ENCODE results near the gene MED12L. TPM values are rescaled to one million over a fixed set of nuclear protein-coding genes. Genes with fewer than 3 reads are reported as not detected.

Gene MED12L
- total and polyA plus RNA-seq, 3 experiments from 2014 or later: 0.02 to 1.8 (median 1.7) TPM

DNA sequence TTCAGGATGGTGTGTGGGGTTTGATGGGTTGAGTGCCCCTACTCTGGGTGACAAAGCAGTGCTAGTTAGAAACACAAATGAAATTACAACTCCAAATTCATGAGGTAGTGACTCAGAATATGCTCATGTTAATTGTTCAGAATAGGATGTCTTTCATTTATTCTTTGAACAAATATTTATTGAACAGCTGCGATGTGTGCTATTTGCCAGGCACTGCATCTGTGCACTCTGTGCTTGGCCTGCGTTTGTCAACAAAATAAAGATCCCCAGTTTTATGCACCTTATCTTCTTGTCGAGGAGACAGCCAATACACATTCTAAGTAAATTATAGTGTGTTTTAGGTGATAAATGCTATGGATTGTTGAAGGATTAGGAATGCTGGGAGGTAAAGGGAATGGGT lies 27.3 kb downstream of the MED12L start:
- POLR2A ChIA-PET: no interaction called here
- CTCF ChIA-PET: no interaction called here
- no peak overlapping the region for H3K4me3 Mint-ChIP-seq
- no peak overlapping the region for H3K27ac ChIP-seq (ENCODE audit: low read depth, low read length)
- peaks cover 0 to 3% (median 0%) of the 10 kb centered on the region in 3 donors for H3K36me3 Mint-ChIP-seq
- H3K36me3 ChIP-seq (ENCODE audit: insufficient read depth, low read length): no peaks in the 10 kb centered on the region
- H3K27me3 ChIP-seq (ENCODE audit: insufficient read depth, low read length, poor library complexity, severe bottlenecking): no peaks in the 10 kb centered on the region
- no peaks in the 10 kb centered on the region for H3K9me3 ChIP-seq (ENCODE audit: low read length)
- H3K9me3 Mint-ChIP-seq: no peaks in the 10 kb centered on the region
- DNase-seq: no peak
- no peaks in the 10 kb centered on the region for H3K4me1 ChIP-seq (ENCODE audit: insufficient read depth, low read length)
- H3K4me1 Mint-ChIP-seq: no peaks in the 10 kb centered on the region
- peaks cover 7 to 52% of the 10 kb centered on the region in 2 donors for H3K27me3 Mint-ChIP-seq
- no peak overlapping the region for H3K4me3 ChIP-seq (ENCODE audit: low read length)
- H3K27ac Mint-ChIP-seq: no peak overlapping the region

- POLR2A ChIA-PET: no interaction called here
- DNase-seq: no peak
These were observed 27.9 kb downstream of the MED12L start for GRCh38 chr3:151113343-151113742.

DNA sequence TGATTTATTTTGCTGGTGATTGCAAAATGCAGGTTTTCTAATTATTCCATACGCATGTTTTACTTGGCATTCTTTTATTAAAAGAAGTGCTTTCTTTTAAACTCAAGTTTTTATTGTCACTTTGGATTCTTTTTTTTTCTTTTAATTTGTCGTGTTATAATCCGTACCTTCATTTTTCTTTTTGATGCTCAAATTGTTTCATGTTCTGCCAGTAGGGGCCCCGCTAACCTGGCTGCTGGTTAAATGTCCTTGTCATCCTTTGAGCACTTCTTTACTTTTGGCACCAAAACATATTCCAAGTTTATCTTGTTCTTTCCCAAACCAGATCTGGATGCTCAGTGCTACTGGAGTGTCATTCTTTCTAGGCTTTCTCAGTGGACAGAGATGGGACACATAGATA lies 31.6 kb downstream of the MED12L start:
- DNase-seq: no peak
- Histone ChIP-seq H3K4me3 (ENCODE audit: low read length) (no peak overlapping the region), H3K27me3 (ENCODE audit: insufficient read depth, low read length, poor library complexity, severe bottlenecking) (no peaks in the 10 kb centered on the region), H3K4me1 (ENCODE audit: insufficient read depth, low read length) (no peaks in the 10 kb centered on the region), H3K36me3 (ENCODE audit: insufficient read depth, low read length) (no peaks in the 10 kb centered on the region), H3K9me3 (ENCODE audit: low read length) (no peaks in the 10 kb centered on the region), H3K27ac (ENCODE audit: low read depth, low read length) (no peak overlapping the region)
- peaks cover 6 to 38% of the 10 kb centered on the region in 2 donors for H3K27me3 Mint-ChIP-seq
- no peaks in the 10 kb centered on the region for H3K4me1 Mint-ChIP-seq
- ChIA-PET CTCF (no interaction called here), POLR2A (no interaction called here)
- no peak overlapping the region for H3K27ac Mint-ChIP-seq
- H3K9me3 Mint-ChIP-seq: no peaks in the 10 kb centered on the region
- no peak overlapping the region for H3K4me3 Mint-ChIP-seq
- peaks cover 0 to 7% (median 0%) of the 10 kb centered on the region in 3 donors for H3K36me3 Mint-ChIP-seq

More at GRCh38 chr3:151113343-151113742, 27.9 kb downstream of the MED12L start:
- Histone ChIP-seq H3K4me1 (ENCODE audit: insufficient read depth, low read length) (no peaks in the 10 kb centered on the region), H3K4me3 (ENCODE audit: low read length) (no peak overlapping the region), H3K36me3 (ENCODE audit: insufficient read depth, low read length) (no peaks in the 10 kb centered on the region), H3K27me3 (ENCODE audit: insufficient read depth, low read length, poor library complexity, severe bottlenecking) (no peaks in the 10 kb centered on the region), H3K9me3 (ENCODE audit: low read length) (no peaks in the 10 kb centered on the region), H3K27ac (ENCODE audit: low read depth, low read length) (no peak overlapping the region)
- Mint-ChIP-seq H3K27ac (no peak overlapping the region), H3K36me3 (peaks cover 0 to 3% (median 0%) of the 10 kb centered on the region in 3 donors), H3K9me3 (no peaks in the 10 kb centered on the region), H3K4me1 (no peaks in the 10 kb centered on the region), H3K4me3 (no peak overlapping the region), H3K27me3 (peaks cover 7 to 47% of the 10 kb centered on the region in 2 donors)
- CTCF ChIA-PET: interaction anchor here (1.0 kb wide), 1 partner anchor 26 kb away, joined by 3 read pairs; no protein-coding TSS in a partner anchor

GRCh38 chr3:151119188-151119587 lies 33.7 kb downstream of the MED12L start:
- Mint-ChIP-seq H3K9me3 (no peaks in the 10 kb centered on the region), H3K36me3 (peaks cover 0 to 7% (median 0%) of the 10 kb centered on the region in 3 donors), H3K4me3 (no peak overlapping the region), H3K27me3 (peaks cover 1 to 32% of the 10 kb centered on the region in 2 donors), H3K4me1 (no peaks in the 10 kb centered on the region), H3K27ac (no peak overlapping the region)
- Histone ChIP-seq H3K27ac (ENCODE audit: low read depth, low read length) (no peak overlapping the region), H3K4me3 (ENCODE audit: low read length) (no peak overlapping the region), H3K4me1 (ENCODE audit: insufficient read depth, low read length) (no peaks in the 10 kb centered on the region), H3K27me3 (ENCODE audit: insufficient read depth, low read length, poor library complexity, severe bottlenecking) (no peaks in the 10 kb centered on the region), H3K9me3 (ENCODE audit: low read length) (no peaks in the 10 kb centered on the region), H3K36me3 (ENCODE audit: insufficient read depth, low read length) (no peaks in the 10 kb centered on the region)
- ChIA-PET CTCF (no interaction called here), POLR2A (no interaction called here)
- no peak for DNase-seq

DNA sequence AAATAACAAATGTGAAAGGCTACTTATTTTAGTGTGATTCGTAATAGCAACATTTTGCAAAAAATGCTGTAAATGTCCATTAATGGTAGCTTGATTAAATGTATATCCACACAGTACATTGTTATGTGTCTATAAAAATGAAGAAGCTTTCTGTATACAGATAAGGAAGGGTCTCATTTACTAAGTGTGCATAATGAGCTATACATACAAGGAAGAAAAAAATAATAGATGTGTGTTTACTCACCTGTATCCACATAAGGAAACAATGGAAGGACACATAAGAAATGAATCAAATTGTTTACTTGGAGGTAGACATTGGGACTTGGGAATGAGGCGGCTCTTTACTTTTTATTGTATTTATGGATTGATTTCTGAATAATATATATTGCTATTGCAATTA lies 34.9 kb downstream of the MED12L start:
- Mint-ChIP-seq H3K27ac (no peak overlapping the region), H3K36me3 (peaks cover 0 to 7% (median 1%) of the 10 kb centered on the region in 3 donors), H3K27me3 (peaks cover 1 to 23% of the 10 kb centered on the region in 2 donors), H3K4me1 (no peaks in the 10 kb centered on the region), H3K9me3 (no peaks in the 10 kb centered on the region), H3K4me3 (no peak overlapping the region)
- no peaks in the 10 kb centered on the region for H3K9me3 ChIP-seq (ENCODE audit: low read length)
- no peaks in the 10 kb centered on the region for H3K36me3 ChIP-seq (ENCODE audit: insufficient read depth, low read length)
- DNase-seq: no peak
- no peaks in the 10 kb centered on the region for H3K27me3 ChIP-seq (ENCODE audit: insufficient read depth, low read length, poor library complexity, severe bottlenecking)
- H3K4me3 ChIP-seq (ENCODE audit: low read length): no peak overlapping the region
- H3K4me1 ChIP-seq (ENCODE audit: insufficient read depth, low read length): no peaks in the 10 kb centered on the region
- CTCF ChIA-PET: no interaction called here
- no peak overlapping the region for H3K27ac ChIP-seq (ENCODE audit: low read depth, low read length)
- POLR2A ChIA-PET: interaction anchor here (0.6 kb wide), 1 partner anchor 13 kb away, joined by 4 read pairs; no protein-coding TSS in a partner anchor

DNA sequence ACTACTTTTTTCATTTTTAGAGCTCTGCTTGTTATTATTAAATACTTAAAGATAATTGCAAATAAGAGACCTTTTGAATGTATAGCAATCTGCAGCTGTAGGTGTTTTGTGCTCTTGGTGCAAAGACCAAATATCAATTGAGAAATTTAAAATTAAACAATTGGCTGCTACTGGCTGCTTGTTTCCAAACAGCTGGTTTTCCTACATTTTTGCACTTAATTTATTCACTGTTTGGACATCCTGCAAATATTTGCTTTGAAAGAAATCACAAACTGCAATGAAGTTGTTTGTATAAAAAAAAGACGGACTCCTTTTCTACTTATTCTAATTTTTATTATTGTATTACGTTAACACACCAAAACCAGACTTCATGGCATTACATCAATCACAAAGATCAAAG lies 35.6 kb downstream of the MED12L start:
- Histone ChIP-seq H3K36me3 (ENCODE audit: insufficient read depth, low read length) (no peaks in the 10 kb centered on the region), H3K27me3 (ENCODE audit: insufficient read depth, low read length, poor library complexity, severe bottlenecking) (no peaks in the 10 kb centered on the region), H3K4me3 (ENCODE audit: low read length) (no peak overlapping the region), H3K27ac (ENCODE audit: low read depth, low read length) (no peak overlapping the region), H3K4me1 (ENCODE audit: insufficient read depth, low read length) (no peaks in the 10 kb centered on the region), H3K9me3 (ENCODE audit: low read length) (no peaks in the 10 kb centered on the region)
- no peaks in the 10 kb centered on the region for H3K9me3 Mint-ChIP-seq
- no peak overlapping the region for H3K4me3 Mint-ChIP-seq
- CTCF ChIA-PET: no interaction called here
- H3K27me3 Mint-ChIP-seq: peaks cover 1 to 22% of the 10 kb centered on the region in 2 donors
- H3K4me1 Mint-ChIP-seq: no peaks in the 10 kb centered on the region
- H3K27ac Mint-ChIP-seq: no peak overlapping the region
- no peak for DNase-seq
- POLR2A ChIA-PET: no interaction called here
- peaks cover 0 to 7% (median 1%) of the 10 kb centered on the region in 3 donors for H3K36me3 Mint-ChIP-seq

GRCh38 chr3:151123827-151124226 lies 38.4 kb downstream of the MED12L start:
- Mint-ChIP-seq H3K27me3 (peaks cover 0 to 11% of the 10 kb centered on the region in 2 donors), H3K9me3 (no peaks in the 10 kb centered on the region), H3K27ac (no peak overlapping the region), H3K4me3 (no peak overlapping the region), H3K36me3 (peaks cover 0 to 7% (median 1%) of the 10 kb centered on the region in 3 donors), H3K4me1 (no peaks in the 10 kb centered on the region)
- no peak overlapping the region for H3K4me3 ChIP-seq (ENCODE audit: low read length)
- POLR2A ChIA-PET: no interaction called here
- CTCF ChIA-PET: no interaction called here
- H3K9me3 ChIP-seq (ENCODE audit: low read length): no peaks in the 10 kb centered on the region
- no peak for DNase-seq
- no peaks in the 10 kb centered on the region for H3K4me1 ChIP-seq (ENCODE audit: insufficient read depth, low read length)
- H3K27me3 ChIP-seq (ENCODE audit: insufficient read depth, low read length, poor library complexity, severe bottlenecking): no peaks in the 10 kb centered on the region
- H3K27ac ChIP-seq (ENCODE audit: low read depth, low read length): no peak overlapping the region
- H3K36me3 ChIP-seq (ENCODE audit: insufficient read depth, low read length): no peaks in the 10 kb centered on the region

DNA sequence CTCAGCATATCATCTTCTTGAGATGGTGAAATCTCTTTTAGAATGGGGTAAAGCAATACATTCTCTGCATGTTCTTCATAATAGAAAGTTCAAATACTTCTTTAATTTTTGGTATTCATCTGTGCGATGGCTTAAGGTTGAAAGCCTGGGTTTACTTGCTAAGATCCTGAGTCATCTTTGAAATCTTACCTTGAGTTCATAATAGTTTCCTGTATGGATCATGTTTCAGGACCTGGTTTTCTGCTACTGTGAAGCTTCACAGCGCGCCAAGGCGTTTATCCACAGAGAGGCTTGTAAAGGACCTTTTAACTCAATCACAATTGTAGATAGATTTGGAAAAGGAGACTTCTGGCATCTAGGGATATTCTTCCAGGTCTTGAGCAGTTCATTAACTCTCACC lies 39.0 kb downstream of the MED12L start:
- H3K36me3 Mint-ChIP-seq: peaks cover 0 to 1% (median 1%) of the 10 kb centered on the region in 3 donors

DNA sequence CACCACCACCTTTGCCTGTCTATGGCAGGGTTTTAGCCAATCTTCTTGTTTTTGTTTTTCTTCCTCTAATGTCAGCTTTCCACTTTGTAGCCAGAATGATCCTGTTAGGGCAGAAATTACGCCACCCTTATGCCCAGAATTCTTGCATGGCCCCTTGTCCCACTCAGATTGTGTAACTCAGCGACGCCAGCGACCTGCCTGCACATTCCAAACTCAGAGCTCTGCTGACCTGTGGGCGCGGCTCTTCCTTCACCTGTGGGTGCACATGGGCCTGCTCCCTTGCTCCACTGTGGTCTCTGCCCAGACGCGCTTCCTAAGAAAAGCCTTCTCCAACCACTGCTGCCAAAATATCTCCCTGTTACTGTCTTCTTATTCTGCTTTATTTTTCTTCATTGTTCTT lies 45.0 kb downstream of the MED12L start:
- H3K27ac Mint-ChIP-seq: no peak overlapping the region
- peaks cover 5 to 6% of the 10 kb centered on the region in 2 donors for H3K27me3 Mint-ChIP-seq
- H3K36me3 ChIP-seq (ENCODE audit: insufficient read depth, low read length): no peaks in the 10 kb centered on the region
- ChIA-PET CTCF (no interaction called here), POLR2A (no interaction called here)
- no peak for DNase-seq
- no peaks in the 10 kb centered on the region for H3K27me3 ChIP-seq (ENCODE audit: insufficient read depth, low read length, poor library complexity, severe bottlenecking)
- H3K9me3 ChIP-seq (ENCODE audit: low read length): no peaks in the 10 kb centered on the region
- H3K4me3 ChIP-seq (ENCODE audit: low read length): no peak overlapping the region
- no peaks in the 10 kb centered on the region for H3K9me3 Mint-ChIP-seq
- H3K27ac ChIP-seq (ENCODE audit: low read depth, low read length): no peak overlapping the region
- H3K4me1 Mint-ChIP-seq: peaks cover 3 to 8% (median 5%) of the 10 kb centered on the region in 3 donors
- H3K4me1 ChIP-seq (ENCODE audit: insufficient read depth, low read length): peaks cover 5% of the 10 kb centered on the region
- no peaks in the 10 kb centered on the region for H3K36me3 Mint-ChIP-seq
- H3K4me3 Mint-ChIP-seq: no peak overlapping the region

More for the DNA sequence above, 39.0 kb downstream of the MED12L start:
- ChIA-PET CTCF (no interaction called here), POLR2A (no interaction called here)
- no peak overlapping the region for H3K4me3 ChIP-seq (ENCODE audit: low read length)
- Mint-ChIP-seq H3K4me1 (no peaks in the 10 kb centered on the region), H3K27me3 (peaks cover 1 to 5% of the 10 kb centered on the region in 2 donors), H3K27ac (no peak overlapping the region), H3K4me3 (no peak overlapping the region), H3K9me3 (no peaks in the 10 kb centered on the region)
- H3K9me3 ChIP-seq (ENCODE audit: low read length): no peaks in the 10 kb centered on the region
- no peaks in the 10 kb centered on the region for H3K36me3 ChIP-seq (ENCODE audit: insufficient read depth, low read length)
- H3K27ac ChIP-seq (ENCODE audit: low read depth, low read length): no peak overlapping the region
- no peaks in the 10 kb centered on the region for H3K27me3 ChIP-seq (ENCODE audit: insufficient read depth, low read length, poor library complexity, severe bottlenecking)
- H3K4me1 ChIP-seq (ENCODE audit: insufficient read depth, low read length): no peaks in the 10 kb centered on the region
- DNase-seq: no peak
